Measurements from ENCODE around the gene TRIB2.
A peak's percentile ranks its signal among the peaks of the same experiment; 100 is the strongest.

TRIB2 gene

GRCh38 chr2:12701786-12702167, 15.0 kb upstream of the TRIB2 start:
- DNase-seq, result no peak

DNA sequence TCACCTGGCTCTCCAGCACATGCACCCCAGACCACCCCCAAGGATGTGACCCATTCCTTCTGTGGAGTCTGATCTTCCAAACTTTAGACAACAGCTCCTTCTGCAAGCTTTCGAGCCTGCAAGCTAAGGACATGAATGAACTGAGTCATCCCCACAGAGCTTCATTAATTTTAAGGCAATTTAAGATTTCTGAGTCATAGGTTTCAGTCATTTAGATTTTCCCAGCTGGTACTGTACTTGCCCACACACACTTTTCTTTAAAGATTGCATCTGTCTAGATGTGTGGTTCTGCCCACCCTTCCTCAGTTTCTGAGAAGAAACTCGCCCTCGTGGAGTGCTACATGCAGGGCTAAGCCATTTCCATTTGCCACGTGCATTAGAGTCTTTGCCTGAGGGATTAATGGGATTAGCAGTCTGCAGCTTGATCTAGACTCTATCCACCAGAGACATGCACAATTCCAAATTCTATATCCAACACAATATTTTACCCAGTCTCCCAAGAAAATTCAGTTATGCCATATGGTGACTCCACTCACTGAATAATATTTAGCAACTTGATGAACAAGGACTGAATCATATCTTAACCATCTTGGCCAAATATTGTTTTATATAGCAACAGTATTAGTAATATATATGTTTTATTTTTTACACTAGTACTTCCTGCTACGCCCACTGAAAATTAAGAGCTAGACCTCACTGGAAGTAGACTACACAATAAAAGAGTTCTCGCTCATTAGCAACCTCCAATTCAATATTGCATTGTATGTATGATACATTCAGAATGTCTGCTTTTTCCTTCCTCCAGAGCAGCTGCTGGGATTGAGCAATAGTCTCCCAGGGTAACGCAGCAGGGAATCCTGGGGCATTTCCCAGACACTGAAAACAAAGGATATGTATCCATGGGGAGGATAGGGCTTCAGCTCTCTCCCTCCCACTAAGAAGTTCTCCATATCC, 14.3 kb upstream of the TRIB2 start:
- peak; percentile 28 to 45 for DNase-seq

DNA sequence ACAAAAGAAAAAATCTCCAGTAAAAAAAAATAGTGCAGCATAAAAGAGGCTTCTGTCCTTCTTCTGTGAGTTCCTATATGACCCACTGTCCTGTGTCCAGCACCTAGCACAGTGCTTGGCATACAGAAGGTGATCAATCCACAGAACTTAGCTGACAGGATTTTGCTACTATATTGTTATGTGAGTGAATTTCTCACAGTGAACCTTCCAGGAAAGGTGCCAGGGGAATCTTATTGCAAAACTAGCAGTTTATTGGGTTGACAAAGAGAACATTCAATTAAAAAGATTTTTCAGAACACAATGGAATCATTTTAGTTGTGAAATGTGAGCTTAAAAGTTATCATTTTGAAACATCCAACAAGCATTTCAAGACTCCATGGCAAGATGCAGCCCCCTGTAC, 12.4 kb upstream of the TRIB2 start:
- DNase-seq, result no peak

DNA sequence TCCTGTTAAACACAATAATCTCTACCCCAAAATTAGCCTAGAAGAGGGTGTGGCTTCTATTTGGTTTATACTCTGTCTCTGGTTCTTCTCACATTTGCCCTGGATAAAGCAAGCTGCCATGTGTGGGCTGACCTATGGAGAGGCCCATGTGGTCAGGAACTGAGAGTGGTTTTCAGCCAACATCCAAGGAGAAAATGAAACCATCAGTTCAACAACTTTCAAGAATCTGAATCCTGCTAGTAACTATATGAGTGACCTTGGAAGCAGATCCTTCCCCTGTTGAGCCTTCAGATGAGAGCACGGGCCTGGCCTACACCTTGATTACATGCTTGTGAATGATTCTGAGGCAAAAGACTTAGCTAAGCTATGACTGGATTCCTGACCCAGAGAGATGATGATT, 11.5 kb upstream of the TRIB2 start:
- no peak for DNase-seq

GRCh38 chr2:12705742-12706141, 11.0 kb upstream of the TRIB2 start:
- no peak for DNase-seq

GRCh38 chr2:12708508-12709206, 8.1 kb upstream of the TRIB2 start:
- no peak for DNase-seq

DNA sequence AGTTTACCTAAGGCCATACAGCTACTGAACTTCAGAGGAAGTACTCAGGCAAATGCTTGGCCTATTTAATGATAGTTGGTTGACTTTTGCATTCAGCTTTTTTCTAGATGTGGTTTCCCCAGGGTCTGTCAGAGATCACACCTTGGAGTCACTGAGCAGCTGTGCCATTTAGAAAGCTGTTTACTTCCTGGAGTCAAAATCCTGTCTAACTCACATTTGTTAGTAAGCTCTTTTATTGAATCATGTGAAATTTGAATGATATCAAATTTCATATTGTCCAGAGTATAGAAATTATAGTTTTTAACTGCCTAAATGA, 7.6 kb upstream of the TRIB2 start:
- no peak for DNase-seq

DNA sequence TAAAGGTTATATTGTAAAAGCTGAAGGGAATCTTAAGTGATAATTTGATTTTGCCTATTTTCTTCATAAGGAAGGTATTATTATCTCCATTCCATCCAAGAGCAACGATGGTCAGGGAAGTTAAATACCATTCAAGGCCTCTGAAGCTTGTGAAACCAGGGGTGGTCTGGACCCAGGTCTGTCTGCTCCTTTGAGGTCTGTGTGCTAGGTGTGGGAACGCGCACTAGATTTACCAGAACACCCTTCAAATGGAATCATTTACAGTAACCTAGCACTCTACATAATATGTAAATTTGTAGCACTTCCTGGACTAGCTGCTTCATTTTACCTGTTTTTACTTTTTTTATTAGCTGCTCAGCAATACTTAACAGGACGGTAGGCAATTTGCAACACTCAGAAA, 6.4 kb upstream of the TRIB2 start:
- no peak for DNase-seq

- no peak for DNase-seq
These were observed 5.4 kb upstream of the TRIB2 start for GRCh38 chr2:12711339-12711738.

- no peak for DNase-seq
These were observed 3.9 kb upstream of the TRIB2 start for GRCh38 chr2:12712881-12713280.

GRCh38 chr2:12714391-12715221, 2.1 kb upstream of the TRIB2 start:
- no peak for DNase-seq

DNA sequence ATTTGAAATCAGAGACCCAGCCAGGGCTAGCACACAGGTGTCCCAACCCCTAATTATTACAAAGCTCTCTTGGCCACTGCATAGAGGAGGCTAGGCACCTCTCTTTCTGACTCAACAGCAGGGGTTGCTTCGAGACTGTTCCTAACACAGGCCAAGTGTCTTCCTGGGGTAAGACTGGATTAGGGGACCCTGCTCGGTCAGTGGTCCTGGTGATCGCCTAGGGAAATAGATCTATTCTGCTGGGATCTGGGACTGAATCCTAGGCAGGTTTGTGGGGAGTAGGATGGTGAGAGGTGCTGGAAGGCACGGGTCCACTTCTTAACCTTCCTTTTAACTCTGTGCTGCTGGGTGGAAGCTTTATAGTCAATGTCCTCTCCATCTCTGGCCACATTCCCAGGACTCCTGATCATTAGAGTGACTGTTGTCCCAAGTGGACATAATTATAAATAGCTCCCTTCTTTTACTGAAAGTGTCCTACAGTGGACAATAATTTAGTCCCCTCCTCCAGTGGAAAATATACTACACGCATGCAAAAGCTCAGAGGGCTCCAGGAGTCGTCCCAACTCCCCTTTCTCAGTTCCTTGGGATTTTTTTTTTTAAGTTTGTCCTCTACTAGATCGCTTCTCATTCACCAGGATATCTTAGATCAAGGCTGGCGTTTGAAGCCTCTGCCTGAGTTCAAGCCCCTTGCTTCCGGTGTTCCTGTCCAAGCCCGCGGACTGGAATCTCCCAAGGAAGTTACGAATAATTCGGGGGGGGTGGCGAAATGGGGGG, 1.3 kb upstream of the TRIB2 start:
- DNase-seq, result no peak

- DNase-seq, result peak; percentile 82 to 83
These were observed 779 bp upstream of the TRIB2 start for GRCh38 chr2:12716032-12716281.

- DNase-seq, result peak; percentile 55 to 57
These were observed 667 bp downstream of the TRIB2 start for GRCh38 chr2:12717191-12718014.

DNA sequence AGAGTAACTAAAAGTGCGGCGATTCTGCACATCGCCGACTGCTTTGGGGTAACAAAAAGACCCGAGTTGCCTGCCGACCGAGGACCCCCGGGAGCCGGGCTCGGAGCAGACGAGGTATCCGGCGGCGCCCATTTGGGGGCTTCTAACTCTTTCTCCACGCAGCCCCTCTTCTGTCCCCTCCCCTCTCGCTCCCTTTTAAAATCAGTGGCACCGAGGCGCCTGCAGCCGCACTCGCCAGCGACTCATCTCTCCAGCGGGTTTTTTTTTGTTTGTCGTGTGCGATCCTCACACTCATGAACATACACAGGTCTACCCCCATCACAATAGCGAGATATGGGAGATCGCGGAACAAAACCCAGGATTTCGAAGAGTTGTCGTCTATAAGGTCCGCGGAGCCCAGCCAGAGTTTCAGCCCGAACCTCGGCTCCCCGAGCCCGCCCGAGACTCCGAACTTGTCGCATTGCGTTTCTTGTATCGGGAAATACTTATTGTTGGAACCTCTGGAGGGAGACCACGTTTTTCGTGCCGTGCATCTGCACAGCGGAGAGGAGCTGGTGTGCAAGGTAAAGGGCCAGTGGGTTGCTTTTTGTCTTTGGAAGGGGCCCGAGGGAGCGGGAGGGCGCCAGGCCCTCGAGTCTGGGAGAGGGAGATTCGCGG, 1.4 kb downstream of the TRIB2 start:
- peak; percentile 47 to 48 for DNase-seq

- peak; percentile 22 to 28 for DNase-seq
These were observed 2.1 kb downstream of the TRIB2 start for GRCh38 chr2:12718711-12719399.

GRCh38 chr2:12719400-12720277, 2.9 kb downstream of the TRIB2 start:
- peak in 1 of 2 donors; percentile 16 for DNase-seq

DNA sequence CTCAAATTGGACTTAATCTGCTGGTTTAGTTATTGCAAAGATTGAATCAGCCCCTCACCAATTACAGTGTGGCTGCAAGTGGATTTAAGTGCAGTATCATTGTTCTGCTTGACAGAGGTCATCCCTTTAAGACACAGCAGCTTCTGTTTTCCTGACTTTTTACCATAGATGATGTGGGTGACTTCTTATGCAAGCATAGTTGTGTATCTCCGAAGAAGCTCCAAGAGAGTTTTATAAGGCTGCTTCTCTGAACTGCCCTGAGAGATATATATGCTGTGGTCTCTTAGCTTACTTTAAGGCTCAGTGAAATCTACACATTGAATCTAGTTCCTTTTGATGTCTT, 3.5 kb downstream of the TRIB2 start:
- no peak for DNase-seq

- no peak for DNase-seq
These were observed 4.1 kb downstream of the TRIB2 start for GRCh38 chr2:12720754-12721378.

Data from stimulated activated CD4-positive, alpha-beta T cell treated with anti-CD3 and anti-CD28 coated beads, Interleukin-2, amount 100 ng/mL, for 24 hours (primary cell).